Natural killer cell treated with Interleukin-12 subunit alpha and Interleukin-12 subunit beta and Interleukin-15 and Interleukin-18, amount 100 ng/mL, for 72 hours (primary cell): ENCODE results near the gene CDK11B. TPM values are rescaled to one million over a fixed set of nuclear protein-coding genes. Genes with fewer than 3 reads are reported as not detected.
A peak's percentile ranks its signal among the peaks of the same experiment; 100 is the strongest.

Experiments
- ATAC-seq, 2 donors: fragments of 150-1000 bp; cut with Tn5 transposase in 1 of 2; sonication (Bioruptor Pico), chemical (Tn5 transposase) in 1 of 2; 2 replicates each; pipeline ENCODE4 v1.10.0; 2021
- DNase-seq: peaks from one replicate; pipeline ENCODE4 v3.0.0; 2022; ENCODE audit warnings: low spot score
- H3K27ac Mint-ChIP-seq, 2 donors: 1 replicate in 1 of 2; 2 replicates in 1 of 2; pipeline ENCODE4 v1.8.0; 2022; ENCODE audit warnings: mixed read lengths in 2 of 2, mild to moderate bottlenecking in 1 of 2, moderate library complexity in 1 of 2
- H3K27me3 Mint-ChIP-seq, 2 donors: 1 replicate in 1 of 2; 2 replicates in 1 of 2; pipeline ENCODE4 v1.8.0; 2022; ENCODE audit warnings: mixed read lengths in 2 of 2
- H3K36me3 Mint-ChIP-seq: one replicate; pipeline ENCODE4 v1.8.0; 2022; ENCODE audit warnings: mixed read lengths
- H3K4me1 Mint-ChIP-seq, 2 donors: 1 replicate in 1 of 2; 2 replicates in 1 of 2; pipeline ENCODE4 v1.8.0; 2022; ENCODE audit warnings: low read depth in 2 of 2, mixed read lengths in 2 of 2, mild to moderate bottlenecking in 1 of 2
- H3K4me3 Mint-ChIP-seq: one replicate; pipeline ENCODE4 v1.8.0; 2022; ENCODE audit warnings: mixed read lengths
- H3K9me3 Mint-ChIP-seq: 2 replicates; pipeline ENCODE4 v1.8.0; 2022; ENCODE audit warnings: mixed read lengths
- total RNA-seq, 2 donors: library from RNA; stranded (reverse); gene quantifications; one replicate each; pipeline ENCODE4 v1.2.3, GENCODE V29; 2022

The CDK11B gene
- total RNA-seq, 2 donors from 2014 or later: 37.2 to 51.7 TPM

GRCh38 chr1:1615256-1616044 is 43.4 kb downstream of the CDK11B start, which contains the start of gene MIB2:
Gene MIB2 (plus strand): TSS chr1:1615500. CDS start chr1:1623453, 7,953 bp downstream.
- no peaks in the 10 kb centered on the region for H3K9me3 Mint-ChIP-seq

GRCh38 chr1:1614954-1615255 is 43.9 kb downstream of the CDK11B start:
- H3K4me1 Mint-ChIP-seq: peaks cover 23 to 24% of the 10 kb centered on the region in 2 donors

More at GRCh38 chr1:1615256-1616044, 43.4 kb downstream of the CDK11B start, which contains the start of gene MIB2:
- Mint-ChIP-seq H3K27me3 (no peaks in the 10 kb centered on the region), H3K27ac (peak within 1 kb of the TSS; percentile 98 to 100), H3K4me3 (peak within 1 kb of the TSS; percentile 100), H3K36me3 (no peaks in the 10 kb centered on the region), H3K4me1 (peaks cover 23 to 24% of the 10 kb centered on the region in 2 donors)
- DNase-seq: peak; percentile 98
- peak; percentile 93 to 94 for ATAC-seq

GRCh38 chr1:1614204-1614953 is 44.4 kb downstream of the CDK11B start:
- peak overlapping the region; percentile 98 to 100 for H3K27ac Mint-ChIP-seq
- H3K36me3 Mint-ChIP-seq: no peaks in the 10 kb centered on the region
- ATAC-seq (peak in 1 of 2 donors; percentile 46), DNase-seq (peak; percentile 83)
- no peaks in the 10 kb centered on the region for H3K9me3 Mint-ChIP-seq
- H3K4me3 Mint-ChIP-seq: peak overlapping the region; percentile 100
- peaks cover 23 to 24% of the 10 kb centered on the region in 2 donors for H3K4me1 Mint-ChIP-seq
- H3K27me3 Mint-ChIP-seq: no peaks in the 10 kb centered on the region

More at GRCh38 chr1:1614954-1615255, 43.9 kb downstream of the CDK11B start:
- H3K27ac Mint-ChIP-seq: peak overlapping the region; percentile 98 to 100
- no peaks in the 10 kb centered on the region for H3K36me3 Mint-ChIP-seq
- DNase-seq: no peak
- peak overlapping the region; percentile 100 for H3K4me3 Mint-ChIP-seq
- no peaks in the 10 kb centered on the region for H3K27me3 Mint-ChIP-seq
- ATAC-seq: no peak
- no peaks in the 10 kb centered on the region for H3K9me3 Mint-ChIP-seq

GRCh38 chr1:1613509-1614082 is 45.2 kb downstream of the CDK11B start:
- Mint-ChIP-seq H3K27ac (peak overlapping the region; percentile 98 to 100), H3K27me3 (no peaks in the 10 kb centered on the region), H3K9me3 (no peaks in the 10 kb centered on the region), H3K36me3 (no peaks in the 10 kb centered on the region), H3K4me3 (peak overlapping the region; percentile 100), H3K4me1 (peaks cover 23 to 24% of the 10 kb centered on the region in 2 donors)
- ATAC-seq (no peak), DNase-seq (no peak)

- no peak overlapping the region for H3K27ac Mint-ChIP-seq
- H3K9me3 Mint-ChIP-seq: no peaks in the 10 kb centered on the region
- H3K27me3 Mint-ChIP-seq: no peaks in the 10 kb centered on the region
- H3K36me3 Mint-ChIP-seq: no peaks in the 10 kb centered on the region
- DNase-seq: no peak
- no peak for ATAC-seq
- H3K4me1 Mint-ChIP-seq: peaks cover 19 to 24% of the 10 kb centered on the region in 2 donors
- no peak overlapping the region for H3K4me3 Mint-ChIP-seq
Observed at GRCh38 chr1:1612104-1612400, 46.8 kb downstream of the CDK11B start.

GRCh38 chr1:1610796-1611195 is 48.0 kb downstream of the CDK11B start:
- H3K36me3 Mint-ChIP-seq: no peaks in the 10 kb centered on the region
- peaks cover 24 to 26% of the 10 kb centered on the region in 2 donors for H3K4me1 Mint-ChIP-seq
- DNase-seq: no peak
- H3K27ac Mint-ChIP-seq: peak overlapping the region in 1 of 2 donors; percentile 20
- no peaks in the 10 kb centered on the region for H3K27me3 Mint-ChIP-seq
- no peak overlapping the region for H3K4me3 Mint-ChIP-seq
- ATAC-seq: no peak
- H3K9me3 Mint-ChIP-seq: no peaks in the 10 kb centered on the region

GRCh38 chr1:1609822-1610485 is 48.9 kb downstream of the CDK11B start:
- DNase-seq (no peak), ATAC-seq (no peak)
- Mint-ChIP-seq H3K4me3 (no peak overlapping the region), H3K27me3 (no peaks in the 10 kb centered on the region), H3K9me3 (no peaks in the 10 kb centered on the region), H3K27ac (no peak overlapping the region), H3K4me1 (peaks cover 22 to 25% of the 10 kb centered on the region in 2 donors), H3K36me3 (no peaks in the 10 kb centered on the region)

- DNase-seq (no peak), ATAC-seq (no peak)
- Mint-ChIP-seq H3K27ac (no peak overlapping the region), H3K9me3 (no peaks in the 10 kb centered on the region), H3K4me3 (no peak overlapping the region), H3K36me3 (no peaks in the 10 kb centered on the region), H3K4me1 (peaks cover 7 to 10% of the 10 kb centered on the region in 2 donors), H3K27me3 (no peaks in the 10 kb centered on the region)
Observed at GRCh38 chr1:1606232-1606631, 52.6 kb downstream of the CDK11B start.

- no peaks in the 10 kb centered on the region for H3K27me3 Mint-ChIP-seq
- no peak overlapping the region for H3K27ac Mint-ChIP-seq
- H3K36me3 Mint-ChIP-seq: no peaks in the 10 kb centered on the region
- no peak for DNase-seq
- no peak for ATAC-seq
- no peaks in the 10 kb centered on the region for H3K9me3 Mint-ChIP-seq
- no peak overlapping the region for H3K4me3 Mint-ChIP-seq
- H3K4me1 Mint-ChIP-seq: peaks cover 7 to 10% of the 10 kb centered on the region in 2 donors
Observed at GRCh38 chr1:1605724-1606123, 53.1 kb downstream of the CDK11B start.

- no peaks in the 10 kb centered on the region for H3K36me3 Mint-ChIP-seq
- DNase-seq (no peak), ATAC-seq (no peak)
- no peaks in the 10 kb centered on the region for H3K9me3 Mint-ChIP-seq
- no peaks in the 10 kb centered on the region for H3K27me3 Mint-ChIP-seq
- no peak overlapping the region for H3K4me3 Mint-ChIP-seq
- H3K27ac Mint-ChIP-seq: peak overlapping the region in 1 of 2 donors; percentile 75
- H3K4me1 Mint-ChIP-seq: peaks cover 7 to 10% of the 10 kb centered on the region in 2 donors
Observed at GRCh38 chr1:1605034-1605591, 53.7 kb downstream of the CDK11B start.

- no peak overlapping the region for H3K4me3 Mint-ChIP-seq
- peaks cover 7 to 10% of the 10 kb centered on the region in 2 donors for H3K4me1 Mint-ChIP-seq
- peak overlapping the region in 1 of 2 donors; percentile 75 for H3K27ac Mint-ChIP-seq
- H3K27me3 Mint-ChIP-seq: no peaks in the 10 kb centered on the region
- no peaks in the 10 kb centered on the region for H3K36me3 Mint-ChIP-seq
- DNase-seq (no peak), ATAC-seq (no peak)
- no peaks in the 10 kb centered on the region for H3K9me3 Mint-ChIP-seq
Observed at GRCh38 chr1:1604374-1605033, 54.3 kb downstream of the CDK11B start.

GRCh38 chr1:1603671-1604373 is 55.0 kb downstream of the CDK11B start:
- Mint-ChIP-seq H3K27ac (no peak overlapping the region), H3K9me3 (no peaks in the 10 kb centered on the region), H3K36me3 (no peaks in the 10 kb centered on the region), H3K4me3 (no peak overlapping the region), H3K27me3 (no peaks in the 10 kb centered on the region), H3K4me1 (peaks cover 7 to 13% of the 10 kb centered on the region in 2 donors)
- DNase-seq: peak; percentile 57
- ATAC-seq: no peak
